AG09309 (cell line): ENCODE measurements around the gene PLEKHG2.
A peak's percentile ranks its signal among the peaks of the same experiment; 100 is the strongest.

Source experiments
- DNase-seq: peaks from one replicate; pipeline ENCODE4 v3.0.0-alpha.2; 2010; ENCODE audit warnings: low read depth
- H3K4me3 ChIP-seq: 2 replicates; pipeline ENCODE4 v1.5.1; 2011; ENCODE audit warnings: mild to moderate bottlenecking, low read depth, low read length, moderate library complexity; ENCODE audit not compliant: control insufficient read depth
- CTCF ChIP-seq: IDR thresholded peaks from 2 replicates; pipeline ENCODE4 v1.5.1; 2011; ENCODE audit warnings: mild to moderate bottlenecking, low read depth, low read length, inconsistent platforms; ENCODE audit not compliant: insufficient read depth, control insufficient read depth; ENCODE audit errors: missing control alignments

Gene PLEKHG2, protein sequence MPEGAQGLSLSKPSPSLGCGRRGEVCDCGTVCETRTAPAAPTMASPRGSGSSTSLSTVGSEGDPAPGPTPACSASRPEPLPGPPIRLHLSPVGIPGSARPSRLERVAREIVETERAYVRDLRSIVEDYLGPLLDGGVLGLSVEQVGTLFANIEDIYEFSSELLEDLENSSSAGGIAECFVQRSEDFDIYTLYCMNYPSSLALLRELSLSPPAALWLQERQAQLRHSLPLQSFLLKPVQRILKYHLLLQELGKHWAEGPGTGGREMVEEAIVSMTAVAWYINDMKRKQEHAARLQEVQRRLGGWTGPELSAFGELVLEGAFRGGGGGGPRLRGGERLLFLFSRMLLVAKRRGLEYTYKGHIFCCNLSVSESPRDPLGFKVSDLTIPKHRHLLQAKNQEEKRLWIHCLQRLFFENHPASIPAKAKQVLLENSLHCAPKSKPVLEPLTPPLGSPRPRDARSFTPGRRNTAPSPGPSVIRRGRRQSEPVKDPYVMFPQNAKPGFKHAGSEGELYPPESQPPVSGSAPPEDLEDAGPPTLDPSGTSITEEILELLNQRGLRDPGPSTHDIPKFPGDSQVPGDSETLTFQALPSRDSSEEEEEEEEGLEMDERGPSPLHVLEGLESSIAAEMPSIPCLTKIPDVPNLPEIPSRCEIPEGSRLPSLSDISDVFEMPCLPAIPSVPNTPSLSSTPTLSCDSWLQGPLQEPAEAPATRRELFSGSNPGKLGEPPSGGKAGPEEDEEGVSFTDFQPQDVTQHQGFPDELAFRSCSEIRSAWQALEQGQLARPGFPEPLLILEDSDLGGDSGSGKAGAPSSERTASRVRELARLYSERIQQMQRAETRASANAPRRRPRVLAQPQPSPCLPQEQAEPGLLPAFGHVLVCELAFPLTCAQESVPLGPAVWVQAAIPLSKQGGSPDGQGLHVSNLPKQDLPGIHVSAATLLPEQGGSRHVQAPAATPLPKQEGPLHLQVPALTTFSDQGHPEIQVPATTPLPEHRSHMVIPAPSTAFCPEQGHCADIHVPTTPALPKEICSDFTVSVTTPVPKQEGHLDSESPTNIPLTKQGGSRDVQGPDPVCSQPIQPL (N-terminal part only)

GRCh38 chr19:39412100-39412866 lies at the start of gene PLEKHG2:
TSS of gene PLEKHG2 (plus strand) at chr19:39412669. CDS start at chr19:39414087, 1,418 bp downstream.
- peak; percentile 99 for DNase-seq
- peak within 1 kb of the TSS; percentile 65 for H3K4me3 ChIP-seq
- TF ChIP-seq CTCF, result peak; percentile 87

DNA sequence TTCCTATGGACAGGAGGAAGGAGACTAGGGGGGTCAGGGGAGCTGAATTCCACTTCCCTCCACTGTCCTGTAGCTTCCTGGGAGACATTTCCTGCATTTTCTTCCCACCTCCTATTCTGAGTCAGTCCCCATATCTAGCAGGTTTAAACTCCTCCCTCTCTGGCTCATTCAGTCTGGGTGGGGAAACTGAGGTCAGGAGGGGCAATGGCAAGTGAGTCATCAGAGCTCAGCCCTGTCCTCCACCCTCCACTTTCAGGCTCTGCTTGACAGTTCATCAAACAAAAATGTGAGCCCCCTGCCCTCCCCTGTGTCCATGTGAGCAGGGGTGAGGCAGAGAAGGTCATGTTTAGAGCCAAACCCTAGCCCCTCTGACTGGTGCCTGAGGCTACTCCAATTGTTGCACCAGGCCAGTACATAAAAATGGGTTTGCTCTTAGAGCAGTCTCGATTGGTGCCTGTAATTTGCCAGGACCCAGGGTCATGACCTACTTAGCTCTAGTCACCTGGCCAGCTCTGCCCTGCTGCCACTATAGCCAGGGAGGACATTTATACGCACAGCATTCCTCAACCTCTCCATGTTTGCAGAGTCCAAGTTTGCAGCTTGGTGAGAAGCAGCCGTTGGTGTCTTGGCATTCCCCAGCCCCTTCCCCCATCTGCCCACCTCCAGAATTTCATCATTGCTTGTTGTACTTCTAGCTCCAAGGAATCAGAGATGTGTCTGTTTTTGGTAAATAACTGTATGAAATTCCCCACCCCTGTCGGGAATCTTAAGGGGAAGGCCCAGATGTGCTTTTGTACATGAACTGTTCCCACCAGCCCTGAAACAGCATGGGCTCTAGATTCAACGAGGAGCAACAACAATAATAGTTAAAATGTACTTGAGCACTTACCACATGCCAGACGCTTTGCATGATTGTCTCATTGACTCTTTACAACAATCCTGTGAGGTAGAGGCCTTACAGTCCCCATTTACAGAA lies 49.5 kb upstream of the PLEKHG2 start:
- DNase-seq, result peak; percentile 38
- H3K4me3 ChIP-seq, result no peak overlapping the region
- no peak for TF ChIP-seq CTCF

GRCh38 chr19:39363901-39364457 lies 48.5 kb upstream of the PLEKHG2 start:
- no peak for DNase-seq
- no peak for TF ChIP-seq CTCF
- H3K4me3 ChIP-seq, result no peak overlapping the region

GRCh38 chr19:39365531-39365930 lies 46.9 kb upstream of the PLEKHG2 start:
- no peak for DNase-seq
- no peak overlapping the region for H3K4me3 ChIP-seq
- TF ChIP-seq CTCF, result no peak

GRCh38 chr19:39369200-39369599 lies 43.3 kb upstream of the PLEKHG2 start:
- TF ChIP-seq CTCF, result no peak
- no peak overlapping the region for H3K4me3 ChIP-seq
- no peak for DNase-seq
